GM12891 (cell line): ENCODE measurements around the gene PRXL2A.

Experiments used
- PAX5 ChIP-seq: IDR thresholded peaks from 2 replicates; pipeline ENCODE4 v1.6.1; 2011; ENCODE audit warnings: low read length, moderate library complexity, mild to moderate bottlenecking; ENCODE audit not compliant: insufficient read depth, severe bottlenecking
- POLR2A ChIP-seq: IDR thresholded peaks from 2 replicates; pipeline ENCODE4 v1.6.1; 2011; ENCODE audit warnings: low read depth, low read length, control low read depth
- POLR2AphosphoS5 ChIP-seq: IDR thresholded peaks from 2 replicates; pipeline ENCODE4 v1.6.1; 2011; ENCODE audit warnings: low read depth, low read length, control low read depth
- TAF1 ChIP-seq: IDR thresholded peaks from 2 replicates; pipeline ENCODE4 v1.6.1; 2011; ENCODE audit warnings: low read depth, low read length, control low read depth

GRCh38 chr10:80411267-80411668 lies 2.9 kb downstream of the PRXL2A start:
- TF ChIP-seq POLR2A = no peak
- TF ChIP-seq POLR2AphosphoS5 = no peak
- no peak for TF ChIP-seq TAF1
- no peak for TF ChIP-seq PAX5
